ENCODE measurements around the gene ACTR1A. TPM values are rescaled to one million over a fixed set of nuclear protein-coding genes. Genes with fewer than 3 reads are reported as not detected.

ACTR1A gene
- total RNA-seq, 2 donors from 2014 or later: 91.6 to 114 TPM

- Histone ChIP-seq H3K27ac (ENCODE audit: low read depth, low read length) (no peak overlapping the region), H3K4me3 (ENCODE audit: low read length) (no peak overlapping the region), H3K9me3 (ENCODE audit: control insufficient read depth, low read length) (no peaks in the 10 kb centered on the region), H3K9ac (ENCODE audit: extremely low read depth, low read length, poor library complexity, severe bottlenecking) (no peak overlapping the region), H3K4me1 (ENCODE audit: control insufficient read depth, insufficient read depth, low read length) (no peaks in the 10 kb centered on the region), H3K27me3 (ENCODE audit: control insufficient read depth, insufficient read depth, low read length, poor library complexity, severe bottlenecking) (no peaks in the 10 kb centered on the region), H3K36me3 (ENCODE audit: control insufficient read depth, insufficient read depth, low read length) (peaks cover 33% of the 10 kb centered on the region)
- no peak overlapping the region for H3K4me3 Mint-ChIP-seq
- H3K27me3 Mint-ChIP-seq (ENCODE audit: insufficient read depth): no peaks in the 10 kb centered on the region
- peak overlapping the region; percentile 0 for H3K27ac Mint-ChIP-seq
- DNase-seq: no peak
- WGBS, 2 experiments (ENCODE audit: insufficient coverage in 1 of 2, insufficient read length in 1 of 2): 92 to 100% methylated on average over 1 to 3 of the region's 3 CpGs
- peaks cover 33% of the 10 kb centered on the region for H3K36me3 Mint-ChIP-seq (ENCODE audit: low read depth)
- H3K9me3 Mint-ChIP-seq: no peaks in the 10 kb centered on the region
- no peaks in the 10 kb centered on the region for H3K4me1 Mint-ChIP-seq
- no peak for TF ChIP-seq CTCF (conservative IDR thresholded peaks at IDR 0.05)
Measured at GRCh38 chr10:102517553-102517952, 15.0 kb upstream of the ACTR1A start.

DNA sequence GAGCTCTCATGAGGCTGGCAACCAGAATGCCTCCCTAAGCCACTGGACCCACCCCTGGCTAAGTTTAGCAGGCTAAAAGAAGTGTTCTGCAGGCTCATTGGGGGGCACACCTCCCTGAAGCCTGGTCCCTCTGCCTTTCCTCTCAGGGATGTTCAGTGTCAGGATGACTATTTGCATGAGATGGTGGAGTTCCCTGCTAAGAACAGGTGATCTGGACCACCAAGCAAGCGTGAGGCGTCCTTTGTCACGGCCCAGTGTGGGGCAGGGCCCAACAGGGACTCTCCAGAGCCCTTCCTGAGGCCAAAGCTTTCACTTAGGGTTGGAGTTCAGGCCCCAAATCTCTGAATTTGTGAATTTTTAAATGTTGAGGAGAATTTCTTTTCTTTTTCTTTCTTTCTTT lies 13.2 kb upstream of the ACTR1A start:
- Mint-ChIP-seq H3K4me1 (peaks cover 10% of the 10 kb centered on the region), H3K27me3 (ENCODE audit: insufficient read depth) (no peaks in the 10 kb centered on the region), H3K36me3 (ENCODE audit: low read depth) (peaks cover 41% of the 10 kb centered on the region), H3K9me3 (no peaks in the 10 kb centered on the region), H3K27ac (no peak overlapping the region), H3K4me3 (no peak overlapping the region)
- no peaks in the 10 kb centered on the region for H3K9me3 ChIP-seq (ENCODE audit: control insufficient read depth, low read length)
- no peak overlapping the region for H3K4me3 ChIP-seq (ENCODE audit: low read length)
- H3K9ac ChIP-seq (ENCODE audit: extremely low read depth, low read length, poor library complexity, severe bottlenecking): no peak overlapping the region
- no peak overlapping the region for H3K27ac ChIP-seq (ENCODE audit: low read depth, low read length)
- 92 to 100% methylated on average over 1 to 3 of the region's 3 CpGs for WGBS, 2 experiments (ENCODE audit: insufficient coverage in 1 of 2, insufficient read length in 1 of 2)
- peaks cover 4% of the 10 kb centered on the region for H3K4me1 ChIP-seq (ENCODE audit: control insufficient read depth, insufficient read depth, low read length)
- peaks cover 42% of the 10 kb centered on the region for H3K36me3 ChIP-seq (ENCODE audit: control insufficient read depth, insufficient read depth, low read length)
- DNase-seq: no peak
- no peaks in the 10 kb centered on the region for H3K27me3 ChIP-seq (ENCODE audit: control insufficient read depth, insufficient read depth, low read length, poor library complexity, severe bottlenecking)
- no peak for TF ChIP-seq CTCF (conservative IDR thresholded peaks at IDR 0.05)

- Mint-ChIP-seq H3K27me3 (ENCODE audit: insufficient read depth) (no peaks in the 10 kb centered on the region), H3K36me3 (ENCODE audit: low read depth) (peaks cover 45% of the 10 kb centered on the region), H3K4me3 (no peak overlapping the region), H3K27ac (no peak overlapping the region), H3K4me1 (peaks cover 10% of the 10 kb centered on the region), H3K9me3 (no peaks in the 10 kb centered on the region)
- Histone ChIP-seq H3K9ac (ENCODE audit: extremely low read depth, low read length, poor library complexity, severe bottlenecking) (no peak overlapping the region), H3K4me1 (ENCODE audit: control insufficient read depth, insufficient read depth, low read length) (peaks cover 4% of the 10 kb centered on the region), H3K27me3 (ENCODE audit: control insufficient read depth, insufficient read depth, low read length, poor library complexity, severe bottlenecking) (no peaks in the 10 kb centered on the region), H3K4me3 (ENCODE audit: low read length) (no peak overlapping the region), H3K9me3 (ENCODE audit: control insufficient read depth, low read length) (no peaks in the 10 kb centered on the region), H3K27ac (ENCODE audit: low read depth, low read length) (no peak overlapping the region), H3K36me3 (ENCODE audit: control insufficient read depth, insufficient read depth, low read length) (peaks cover 47% of the 10 kb centered on the region)
- WGBS, 2 experiments (ENCODE audit: insufficient coverage in 1 of 2, insufficient read length in 1 of 2): 94 to 100% methylated on average over 4 to 12 of the region's 12 CpGs
- TF ChIP-seq CTCF (conservative IDR thresholded peaks at IDR 0.05): no peak
- DNase-seq: no peak
Measured at GRCh38 chr10:102514487-102515311, 12.2 kb upstream of the ACTR1A start.

All from endodermal cell (in vitro differentiated cells).